ENCODE measurements around the gene GSC2.

GSC2 gene

GRCh38 chr22:19149991-19150390 lies at the start of gene GSC2:
TSS of gene GSC2 (minus strand) at chr22:19150292. CDS start at chr22:19150283, 9 bp downstream.
- no peak for TF ChIP-seq CTCF (IDR thresholded peaks at IDR 0.05; ENCODE audit: poor library complexity, severe bottlenecking)
- ATAC-seq (ENCODE audit: low read depth) (no peak), DNase-seq (ENCODE audit: low spot score) (no peak)
- Histone ChIP-seq H3K9me3 (ENCODE audit: severe bottlenecking) (no peaks in the 10 kb centered on the region), H3K27ac (ENCODE audit: poor library complexity, severe bottlenecking) (no peak within 1 kb of the TSS), H3K4me3 (ENCODE audit: severe bottlenecking) (peak within 1 kb of the TSS; percentile 7), H3K36me3 (ENCODE audit: low read depth) (no peaks in the 10 kb centered on the region), H3K4me1 (ENCODE audit: insufficient read depth, poor library complexity, severe bottlenecking) (peaks cover under 1% of the 10 kb centered on the region), H3K27me3 (ENCODE audit: insufficient read depth, poor library complexity, severe bottlenecking) (peaks cover 41% of the 10 kb centered on the region)

GRCh38 chr22:19199479-19199878 lies 49.4 kb upstream of the GSC2 start:
- no peak overlapping the region for H3K4me3 ChIP-seq (ENCODE audit: severe bottlenecking)

GRCh38 chr22:19197997-19198865 lies 48.1 kb upstream of the GSC2 start:
- no peaks in the 10 kb centered on the region for H3K9me3 ChIP-seq (ENCODE audit: severe bottlenecking)
- no peaks in the 10 kb centered on the region for H3K4me1 ChIP-seq (ENCODE audit: insufficient read depth, poor library complexity, severe bottlenecking)
- no peak overlapping the region for H3K4me3 ChIP-seq (ENCODE audit: severe bottlenecking)
- no peak for DNase-seq (ENCODE audit: low spot score)
- no peak for TF ChIP-seq CTCF (IDR thresholded peaks at IDR 0.05; ENCODE audit: poor library complexity, severe bottlenecking)
- H3K27me3 ChIP-seq (ENCODE audit: insufficient read depth, poor library complexity, severe bottlenecking) = no peaks in the 10 kb centered on the region
- ATAC-seq (ENCODE audit: low read depth) = no peak
- no peak overlapping the region for H3K27ac ChIP-seq (ENCODE audit: poor library complexity, severe bottlenecking)
- 0 out of 2 replicates have a peak, but pooled peaks cover 16% of the 10 kb centered on the region for H3K36me3 ChIP-seq (ENCODE audit: low read depth)

More at GRCh38 chr22:19199479-19199878, 49.4 kb upstream of the GSC2 start:
- Histone ChIP-seq H3K4me1 (ENCODE audit: insufficient read depth, poor library complexity, severe bottlenecking) (no peaks in the 10 kb centered on the region), H3K27me3 (ENCODE audit: insufficient read depth, poor library complexity, severe bottlenecking) (no peaks in the 10 kb centered on the region), H3K27ac (ENCODE audit: poor library complexity, severe bottlenecking) (no peak overlapping the region), H3K9me3 (ENCODE audit: severe bottlenecking) (peaks cover 4% of the 10 kb centered on the region), H3K36me3 (ENCODE audit: low read depth) (0 out of 2 replicates have a peak, but pooled peaks cover 12% of the 10 kb centered on the region)
- no peak for TF ChIP-seq CTCF (IDR thresholded peaks at IDR 0.05; ENCODE audit: poor library complexity, severe bottlenecking)
- DNase-seq (ENCODE audit: low spot score) (no peak), ATAC-seq (ENCODE audit: low read depth) (no peak)

- no peaks in the 10 kb centered on the region for H3K9me3 ChIP-seq (ENCODE audit: severe bottlenecking)
- no peak overlapping the region for H3K27ac ChIP-seq (ENCODE audit: poor library complexity, severe bottlenecking)
- ATAC-seq (ENCODE audit: low read depth) = no peak
These were observed 46.9 kb upstream of the GSC2 start for GRCh38 chr22:19196841-19197612.

More at GRCh38 chr22:19196841-19197612, 46.9 kb upstream of the GSC2 start:
- H3K4me1 ChIP-seq (ENCODE audit: insufficient read depth, poor library complexity, severe bottlenecking) = no peaks in the 10 kb centered on the region
- H3K36me3 ChIP-seq (ENCODE audit: low read depth) = 0 out of 2 replicates have a peak, but pooled peaks cover 16% of the 10 kb centered on the region
- H3K4me3 ChIP-seq (ENCODE audit: severe bottlenecking) = no peak overlapping the region
- H3K27me3 ChIP-seq (ENCODE audit: insufficient read depth, poor library complexity, severe bottlenecking) = no peaks in the 10 kb centered on the region
- TF ChIP-seq CTCF (IDR thresholded peaks at IDR 0.05; ENCODE audit: poor library complexity, severe bottlenecking) = no peak
- no peak for DNase-seq (ENCODE audit: low spot score)

Measured in RWPE2 (cell line).